GM12874 (cell line): ENCODE data around the gene ACSS3.

Experiments
- CTCF ChIP-seq: IDR thresholded peaks from 2 replicates; pipeline ENCODE4 v1.5.1; 2011; ENCODE audit warnings: low read depth, mild to moderate bottlenecking, control low read depth, low read length, moderate library complexity; ENCODE audit not compliant: insufficient read depth

ACSS3 gene

DNA sequence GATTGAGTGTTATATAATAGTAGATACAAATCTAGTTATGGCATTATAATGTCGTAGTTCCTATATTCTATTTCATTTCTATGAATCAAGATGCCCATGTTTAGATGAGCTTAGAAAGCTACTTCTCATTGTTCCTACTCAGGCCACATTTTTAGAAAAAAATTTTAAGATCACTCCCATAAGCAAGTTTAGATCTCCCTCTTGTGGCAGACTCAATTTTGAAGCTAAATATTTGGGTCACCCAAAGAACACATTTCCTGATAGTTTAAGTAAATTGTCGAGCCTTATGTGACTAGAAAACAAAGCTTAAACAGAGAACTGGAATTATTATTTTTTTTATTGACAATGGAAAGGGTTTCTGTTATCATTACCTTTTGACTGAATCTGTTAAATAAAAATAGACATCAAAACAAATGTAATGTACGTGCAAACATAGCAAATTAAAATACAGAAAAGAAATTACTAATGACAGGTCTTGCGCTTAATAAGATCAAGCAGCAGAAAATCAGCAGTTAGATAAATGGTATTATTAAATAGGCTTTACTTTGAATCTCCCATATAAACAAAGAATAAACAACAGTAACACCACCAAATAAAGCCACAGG lies 180.2 kb downstream of the ACSS3 start:
- TF ChIP-seq CTCF: no peak

DNA sequence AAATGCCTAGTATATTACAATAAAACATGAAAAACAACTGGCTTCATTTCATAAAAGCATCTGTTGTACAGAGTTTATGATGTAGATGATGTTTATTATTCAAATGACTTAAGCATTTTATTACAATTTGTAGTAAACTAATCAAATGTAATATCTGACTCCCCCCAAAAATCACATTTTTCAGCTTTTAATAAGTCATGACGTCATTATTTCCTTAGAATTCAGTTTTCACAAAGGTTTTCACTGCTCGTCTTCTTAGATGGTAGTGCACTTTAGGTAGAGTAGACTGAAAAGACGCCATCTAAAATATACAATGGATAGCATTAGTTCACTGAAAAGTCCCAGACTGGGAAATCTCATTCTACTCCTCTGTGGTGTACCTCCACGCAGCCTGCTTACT lies 181.5 kb downstream of the ACSS3 start:
- no peak for TF ChIP-seq CTCF

DNA sequence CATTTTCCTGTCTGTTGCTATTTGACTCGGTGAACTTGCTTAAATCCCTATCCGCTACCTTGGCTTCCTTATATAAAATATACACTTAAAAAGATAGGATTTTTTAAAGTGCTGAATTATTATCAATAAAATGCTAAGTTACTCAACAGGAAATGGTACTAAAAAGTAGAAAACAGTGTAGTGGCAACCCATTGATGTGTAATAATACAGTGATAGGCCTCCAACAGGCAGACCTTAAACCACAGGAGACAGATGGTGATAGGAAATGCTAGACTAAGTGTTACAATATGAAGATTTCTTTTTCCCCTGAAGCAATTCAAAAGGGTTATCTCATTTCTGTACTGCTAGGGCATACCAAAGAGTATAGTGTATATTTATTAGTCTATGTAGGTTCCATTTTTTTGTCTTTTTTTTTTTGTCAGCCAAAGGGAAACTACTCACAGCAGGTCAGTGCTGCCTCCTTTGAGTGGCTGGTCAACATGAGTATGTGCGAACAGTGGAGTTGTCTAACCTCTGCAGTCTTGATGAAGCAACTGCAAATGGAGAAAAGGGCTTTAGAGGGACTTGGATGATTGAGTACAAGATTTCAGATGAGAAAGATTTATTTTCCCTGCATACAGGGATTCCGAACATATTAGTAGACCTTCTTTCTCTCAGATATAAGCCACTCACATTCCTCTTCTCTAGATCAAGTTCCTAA lies 183.8 kb downstream of the ACSS3 start:
- TF ChIP-seq CTCF: no peak

DNA sequence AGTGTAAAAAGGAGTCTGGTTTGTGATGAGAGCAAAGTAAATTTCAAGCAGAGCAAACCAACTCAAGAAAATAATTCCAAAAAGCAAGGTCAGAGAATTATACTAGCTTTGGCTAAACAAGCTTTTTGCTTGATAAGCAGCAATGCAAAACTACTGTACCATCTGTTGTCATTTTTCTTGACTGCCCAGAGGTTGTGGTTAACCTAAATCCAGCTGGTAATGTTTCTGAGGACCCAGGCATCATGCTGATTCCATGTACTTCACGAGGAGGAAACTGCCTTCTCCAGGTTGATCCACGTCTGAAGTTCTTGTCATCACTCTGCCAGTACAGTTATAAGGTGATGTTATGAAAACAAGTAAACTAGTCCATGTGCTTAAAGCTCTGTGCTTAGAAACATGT lies 185.2 kb downstream of the ACSS3 start:
- no peak for TF ChIP-seq CTCF

DNA sequence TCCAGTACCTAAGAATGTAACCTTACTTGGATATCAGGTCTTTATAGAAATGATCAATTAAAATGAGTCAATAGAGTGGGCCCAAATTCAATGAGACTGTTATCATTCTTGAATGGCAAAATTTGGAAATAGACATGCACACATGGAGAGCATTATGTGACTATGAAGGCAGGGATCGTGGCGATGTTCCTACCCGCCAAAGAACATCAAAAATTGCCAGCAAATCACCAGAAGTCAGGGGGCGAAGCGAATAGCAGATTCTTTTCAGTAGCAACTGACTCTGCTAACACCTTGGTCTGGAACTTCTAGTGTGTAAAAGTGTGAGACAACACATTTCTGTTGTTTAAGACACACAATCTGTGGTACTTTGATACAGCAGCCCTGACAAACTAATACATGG lies 192.5 kb downstream of the ACSS3 start:
- TF ChIP-seq CTCF: no peak

- no peak for TF ChIP-seq CTCF
Observed at GRCh38 chr12:81274637-81275529, 197.0 kb downstream of the ACSS3 start.

- TF ChIP-seq CTCF: no peak
Observed at GRCh38 chr12:81284137-81284536, 206.3 kb downstream of the ACSS3 start.
